ENCODE results near the gene CCND2.

Gene CCND2

DNA sequence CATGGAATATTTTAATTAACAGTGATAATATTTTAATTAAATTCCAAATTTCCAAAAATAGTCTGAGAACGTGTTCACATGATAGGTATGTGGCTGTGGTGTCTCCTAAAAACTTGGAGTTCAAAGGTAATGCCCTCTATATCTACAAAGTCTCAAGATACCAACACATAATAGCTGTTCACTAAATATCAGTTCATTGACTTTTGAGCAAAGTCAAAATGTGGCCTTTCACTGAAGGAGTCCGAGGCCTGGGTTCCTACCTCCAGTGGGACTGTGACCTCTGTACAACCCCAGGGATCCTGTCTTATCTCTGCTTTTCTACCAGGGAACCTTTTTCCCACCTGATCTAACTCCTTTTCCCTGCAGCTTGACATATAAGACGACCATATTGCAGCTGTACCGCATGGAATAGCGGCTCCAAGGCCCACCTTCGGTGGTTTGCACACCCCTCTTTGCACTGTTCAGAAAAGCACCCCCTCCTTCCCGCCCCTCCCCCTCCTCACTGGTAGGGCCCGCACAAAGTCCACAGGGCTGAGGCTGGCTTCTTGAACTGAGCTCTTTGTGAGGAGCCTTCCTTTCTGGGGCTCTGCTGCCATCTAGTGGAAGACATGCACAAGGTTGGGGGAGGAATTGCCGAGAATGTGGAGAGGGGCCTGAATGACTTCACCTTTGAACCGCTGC lies 3.1 kb downstream of the CCND2 start:
- peak; percentile 65 for DNase-seq (ENCODE audit: low read depth)

DNA sequence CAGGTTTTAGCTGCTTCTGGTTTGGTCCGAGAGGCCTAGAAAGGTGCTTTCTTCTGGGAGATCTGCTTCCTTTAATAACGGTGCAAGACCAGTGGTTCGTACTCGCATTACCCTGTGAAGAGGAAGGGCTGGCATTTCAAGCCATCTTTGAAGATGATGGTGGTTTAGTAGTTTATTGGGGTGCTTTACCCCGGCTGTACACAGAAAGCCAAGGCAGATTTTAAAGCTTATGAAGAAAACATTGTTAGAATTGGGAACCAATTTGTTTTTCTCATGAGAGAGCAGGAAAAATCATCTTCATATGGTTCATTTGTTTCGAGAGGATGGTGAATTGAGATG lies 3.6 kb downstream of the CCND2 start:
- no peak for DNase-seq (ENCODE audit: low read depth)

DNA sequence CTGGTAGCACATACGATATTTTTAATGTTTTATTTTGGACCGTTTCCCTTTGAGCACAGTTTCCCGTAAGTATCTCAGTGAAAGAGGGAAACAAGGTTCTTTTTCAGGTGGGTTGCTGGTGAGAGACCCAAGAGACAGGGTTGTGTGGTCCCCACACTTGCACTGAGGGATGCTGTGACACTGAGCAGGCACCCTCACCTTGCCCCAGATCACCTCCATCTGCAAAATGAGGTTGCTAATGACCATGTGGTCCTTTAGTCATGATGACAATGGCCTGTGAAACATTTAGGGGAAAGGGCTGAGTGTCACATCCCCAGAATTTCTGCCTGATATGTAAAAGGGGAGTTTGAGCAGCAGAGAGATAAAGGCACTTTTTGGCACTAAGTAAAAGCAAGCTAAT lies 4.3 kb downstream of the CCND2 start:
- no peak for DNase-seq (ENCODE audit: low read depth)

DNA sequence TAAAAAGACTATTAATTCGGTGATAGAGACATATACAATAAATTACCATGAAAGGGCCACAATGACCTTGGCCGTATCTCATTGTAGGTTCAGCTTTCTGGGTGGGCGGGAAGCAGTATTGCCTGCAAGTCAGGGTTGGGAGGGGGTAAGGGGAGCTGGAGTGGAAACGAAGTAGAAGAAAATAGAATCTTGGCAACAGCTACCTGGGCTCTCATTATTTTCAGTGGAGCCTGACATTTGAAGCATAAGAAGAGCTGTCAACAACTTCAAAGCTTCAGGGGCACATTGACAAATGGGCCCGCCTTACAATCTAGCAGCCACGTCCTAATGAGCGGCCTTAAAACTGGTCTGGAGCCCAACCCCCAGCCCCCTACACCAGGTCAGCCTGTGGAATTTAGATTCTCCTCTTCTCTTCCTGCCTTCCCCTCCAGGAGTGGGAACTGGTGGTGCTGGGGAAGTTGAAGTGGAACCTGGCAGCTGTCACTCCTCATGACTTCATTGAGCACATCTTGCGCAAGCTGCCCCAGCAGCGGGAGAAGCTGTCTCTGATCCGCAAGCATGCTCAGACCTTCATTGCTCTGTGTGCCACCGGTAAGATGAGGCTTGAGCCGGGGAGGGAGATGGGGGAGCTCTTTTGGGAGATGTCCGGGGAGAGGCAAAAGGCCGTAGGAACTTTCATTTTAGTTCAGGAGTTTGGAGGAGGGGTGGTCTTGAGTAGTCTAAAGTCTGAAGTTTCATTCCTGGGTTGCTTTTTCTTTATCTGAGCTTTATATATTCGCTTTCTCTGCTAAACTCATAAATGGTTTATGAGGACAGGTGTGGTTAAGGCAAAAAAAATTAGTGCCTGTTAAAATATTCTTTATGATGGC lies 5.0 kb downstream of the CCND2 start:
- no peak for DNase-seq (ENCODE audit: low read depth)

DNA sequence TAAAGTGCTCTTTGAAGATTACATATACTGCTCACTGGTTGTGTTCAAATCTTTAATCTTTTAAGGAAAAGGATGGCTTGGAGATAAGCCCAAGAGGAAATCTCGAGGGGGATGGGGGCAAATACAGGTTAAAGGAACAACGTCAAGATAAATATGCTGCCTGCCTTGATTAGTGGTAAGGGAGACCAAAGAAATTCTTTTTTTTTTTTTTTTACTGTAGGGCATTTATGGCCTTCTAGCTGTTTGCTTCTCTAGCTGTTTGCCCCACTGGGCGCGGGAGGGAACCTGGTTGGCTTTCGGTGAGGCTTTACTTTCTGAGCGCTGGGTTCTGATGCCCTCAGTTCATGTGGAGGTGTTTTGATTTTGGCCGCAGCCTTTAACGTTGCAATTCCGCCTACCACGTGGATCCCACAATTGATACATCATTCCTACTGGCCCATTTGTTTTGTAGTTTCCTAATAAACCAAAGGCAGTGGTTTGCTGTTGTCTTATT lies 5.7 kb downstream of the CCND2 start:
- DNase-seq (ENCODE audit: low read depth) = no peak

DNA sequence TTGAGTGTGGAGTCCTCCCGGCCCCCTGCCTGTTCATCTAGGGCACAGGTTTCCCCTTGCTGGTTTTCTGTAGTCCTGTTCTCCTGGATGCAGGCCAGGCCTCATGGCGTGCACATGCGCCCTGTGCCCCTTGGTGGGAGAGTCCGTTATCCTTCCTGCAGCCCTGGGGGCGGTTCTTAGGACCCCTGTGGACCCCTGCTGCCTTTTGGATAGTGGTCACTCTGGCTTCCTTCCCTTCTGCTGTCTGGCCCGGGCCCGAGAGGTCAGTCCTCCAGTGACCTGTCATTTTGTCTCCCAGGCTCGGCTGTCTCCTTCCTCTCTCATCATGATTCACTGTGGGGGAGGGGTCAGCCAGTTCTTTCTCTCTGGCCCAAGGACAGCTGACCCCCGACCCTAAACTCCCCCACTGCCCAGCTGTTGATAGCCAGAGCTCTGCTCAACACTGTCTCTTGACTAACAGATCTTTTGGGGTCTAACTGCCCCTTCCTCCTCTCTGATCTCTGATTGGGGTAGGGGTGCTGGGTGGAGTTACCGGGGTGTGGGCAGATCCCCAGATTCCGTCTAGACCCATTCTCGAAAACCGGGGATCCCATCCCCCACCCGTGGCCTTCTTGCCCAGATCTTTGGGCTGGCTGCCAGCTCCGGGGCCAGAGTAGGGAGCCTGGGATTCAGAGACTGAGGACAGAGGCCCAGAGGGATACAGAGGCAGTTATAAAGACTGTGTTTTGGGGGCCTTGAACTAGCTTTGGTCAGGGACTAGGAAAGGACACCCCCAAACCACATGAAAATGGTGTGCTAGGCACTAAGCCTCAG lies 7.0 kb downstream of the CCND2 start:
- DNase-seq (ENCODE audit: low read depth) = no peak

DNA sequence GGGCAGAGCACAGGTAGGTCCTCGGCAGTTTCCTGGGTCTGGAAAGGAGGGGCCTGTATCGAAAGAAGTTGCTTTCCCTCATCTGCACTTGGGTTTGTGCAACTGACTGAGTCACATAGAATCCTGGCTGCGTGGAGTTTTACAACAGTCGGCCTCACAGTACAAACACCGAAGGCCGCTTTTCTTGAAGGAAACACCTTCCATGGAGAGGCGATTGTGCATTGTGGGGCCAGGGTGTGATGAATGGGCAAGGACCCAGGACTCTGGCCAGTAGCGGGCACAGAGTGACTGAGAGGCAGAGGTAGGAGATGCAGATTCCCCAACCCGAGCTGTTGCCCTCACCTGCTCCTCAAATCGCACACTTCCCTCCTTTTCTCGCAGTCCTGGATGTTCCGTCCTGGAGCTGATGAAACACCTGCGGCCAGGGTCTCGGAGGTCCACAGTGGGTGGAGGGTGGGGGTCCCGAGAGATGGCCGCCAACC lies 7.7 kb downstream of the CCND2 start:
- DNase-seq (ENCODE audit: low read depth) = no peak

DNA sequence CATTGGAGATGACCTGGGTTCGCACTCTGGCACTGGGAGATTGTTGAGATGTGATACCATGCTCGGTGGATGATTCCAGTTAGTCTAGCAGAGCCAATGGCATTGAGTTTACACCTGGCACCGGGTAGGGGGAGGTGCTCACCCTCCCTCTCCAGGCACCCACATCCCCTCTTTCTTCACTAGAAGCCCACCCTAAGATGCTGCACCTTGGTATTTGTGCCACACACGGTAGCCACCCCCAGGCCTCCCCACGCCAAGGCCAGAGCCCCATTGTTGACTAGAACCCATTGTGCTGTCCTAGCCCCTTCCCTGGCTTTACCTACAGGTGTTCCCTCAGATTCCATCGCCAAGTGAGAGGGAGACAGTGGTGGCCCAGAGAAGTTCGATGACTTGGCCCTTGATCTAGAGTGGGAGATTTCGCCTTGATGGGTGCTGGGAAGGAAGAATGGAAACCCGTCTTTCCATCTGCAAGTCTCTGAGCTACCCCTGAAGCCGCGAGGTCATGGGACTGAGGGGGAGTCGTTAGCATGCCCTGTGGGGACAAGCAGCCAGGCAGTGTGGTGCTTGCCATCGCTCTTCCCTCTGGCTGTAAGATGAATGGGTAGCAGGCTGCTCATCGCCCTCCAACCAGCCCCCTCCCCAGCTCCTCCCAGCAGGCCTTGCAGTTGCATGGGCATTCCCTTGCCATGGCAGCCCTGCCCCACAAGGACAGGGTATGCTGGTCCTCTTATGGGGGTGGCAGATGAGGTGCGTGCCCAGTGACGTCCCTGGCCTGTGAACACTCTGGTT lies 8.7 kb downstream of the CCND2 start:
- DNase-seq (ENCODE audit: low read depth) = no peak

DNA sequence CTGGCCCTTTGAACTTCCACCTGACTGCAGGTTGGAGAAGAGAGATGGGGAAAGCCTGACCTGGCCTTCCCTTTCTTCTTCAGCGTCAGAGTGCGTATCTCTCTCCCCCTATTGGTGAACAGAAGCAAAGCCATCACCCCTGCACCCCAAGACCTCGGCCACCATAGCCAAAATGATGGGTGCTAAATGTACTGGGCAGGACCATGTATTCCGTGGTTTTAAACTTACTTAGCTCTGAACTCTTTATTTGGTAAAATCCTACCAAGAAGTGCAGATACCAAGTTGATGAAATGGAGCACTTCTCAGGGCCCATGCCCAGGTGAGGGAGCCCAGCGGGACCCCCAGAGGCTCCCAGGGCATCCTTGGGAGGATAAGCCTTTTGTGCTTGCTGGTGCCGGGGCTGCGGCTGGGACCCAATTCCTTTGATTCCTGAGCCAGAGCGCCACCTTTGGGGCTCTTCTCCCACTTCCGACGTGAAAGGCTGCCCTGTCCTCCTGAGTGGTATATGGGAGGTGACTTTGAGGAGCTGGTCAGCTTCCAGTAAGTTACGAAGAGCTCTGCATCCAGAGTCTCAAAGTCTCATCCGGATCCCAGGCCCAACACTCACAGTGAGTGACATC lies 9.4 kb downstream of the CCND2 start:
- no peak for DNase-seq (ENCODE audit: low read depth)

DNA sequence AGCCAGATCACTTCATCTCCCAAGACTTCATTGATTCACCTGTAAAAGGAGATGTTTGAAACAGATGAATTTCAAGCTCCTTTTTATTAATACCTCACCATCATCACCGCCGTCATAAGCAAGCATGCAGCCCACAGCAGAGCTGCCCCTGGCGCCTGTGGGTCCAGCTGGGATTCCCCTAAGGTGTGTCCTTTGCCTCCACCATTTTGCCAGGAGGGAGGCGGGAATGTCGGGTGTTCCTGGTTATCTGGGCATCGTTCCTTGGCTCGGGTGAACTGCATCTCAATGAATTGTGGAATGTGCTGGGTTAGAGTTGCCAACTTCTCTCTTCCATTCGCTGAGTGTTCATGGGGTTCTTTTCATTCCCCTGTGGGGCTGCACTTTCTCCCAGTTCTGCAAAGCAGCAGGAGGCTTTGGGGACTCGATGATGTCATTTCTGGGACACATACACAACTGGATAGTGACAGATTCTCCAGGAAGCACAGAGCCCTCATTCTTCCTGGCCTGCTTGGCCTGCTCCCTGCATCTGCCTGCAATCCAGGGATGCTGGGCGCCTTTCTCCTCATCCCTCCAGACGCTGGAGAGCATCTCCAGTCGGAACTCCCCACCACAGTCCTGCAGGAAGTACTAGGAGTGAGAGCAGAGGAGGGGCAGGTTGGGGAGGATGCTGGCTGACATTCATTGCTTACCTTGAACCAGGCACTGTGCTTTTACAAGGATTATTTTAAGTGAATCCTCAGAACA lies 10.1 kb downstream of the CCND2 start:
- DNase-seq (ENCODE audit: low read depth) = no peak

DNA sequence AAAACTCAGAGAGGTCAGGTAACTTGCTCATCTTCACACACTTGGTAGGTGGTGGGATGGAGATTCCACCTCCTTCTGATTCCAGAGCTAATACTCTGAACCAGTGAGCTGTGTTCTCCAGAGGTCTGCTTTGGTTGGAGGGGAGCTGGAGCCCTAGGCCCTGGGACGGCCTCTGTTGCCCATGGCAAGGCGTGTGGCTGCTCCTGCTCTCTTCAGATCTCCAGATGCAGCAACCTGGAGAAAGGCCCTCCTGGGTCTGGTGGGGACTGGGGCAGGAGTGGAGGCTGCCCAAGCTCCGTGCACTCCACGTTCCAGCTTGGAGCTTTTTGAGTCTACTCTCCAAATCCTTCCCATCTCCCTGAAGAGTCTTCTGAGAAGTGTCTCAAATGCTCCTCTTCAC lies 10.7 kb downstream of the CCND2 start:
- no peak for DNase-seq (ENCODE audit: low read depth)

DNA sequence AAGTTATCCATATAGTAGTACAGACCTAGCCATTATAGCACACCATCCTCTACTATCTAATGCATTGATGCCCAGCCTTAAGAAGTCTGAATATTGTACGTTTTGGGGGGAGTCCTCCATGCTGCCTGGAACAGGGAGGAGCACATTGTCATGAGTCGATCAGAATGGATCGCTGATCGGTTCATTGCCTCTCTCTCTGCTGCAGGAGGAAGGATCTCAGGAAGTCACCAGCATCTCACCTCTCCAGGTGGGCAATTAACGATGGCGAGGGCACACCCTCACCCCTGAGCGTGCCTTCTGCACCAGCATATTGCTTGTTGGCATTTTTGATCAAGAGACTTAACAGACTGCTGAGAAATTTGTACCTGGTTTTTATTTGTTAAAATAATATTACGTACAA lies 11.5 kb downstream of the CCND2 start:
- no peak for DNase-seq (ENCODE audit: low read depth)

DNA sequence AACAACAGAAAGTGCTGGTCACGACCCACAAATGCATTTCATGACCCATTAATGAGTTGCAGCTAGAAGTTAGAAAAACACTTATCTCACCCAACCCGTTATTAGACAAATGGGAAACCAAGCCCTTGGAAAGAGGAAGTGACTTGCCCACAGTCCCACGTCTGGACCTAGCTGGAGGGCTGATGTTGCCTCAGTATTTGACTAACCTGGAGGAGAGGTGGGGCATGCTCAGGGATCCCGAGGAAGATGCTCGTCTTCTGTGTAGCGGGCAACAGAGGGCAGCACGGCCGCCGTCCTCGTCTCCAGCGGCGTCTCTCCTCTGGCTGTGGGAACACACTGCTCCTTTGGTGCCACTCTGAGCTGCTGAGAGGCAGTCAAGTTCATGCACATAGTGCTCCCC lies 12.7 kb downstream of the CCND2 start:
- no peak for DNase-seq (ENCODE audit: low read depth)

DNA sequence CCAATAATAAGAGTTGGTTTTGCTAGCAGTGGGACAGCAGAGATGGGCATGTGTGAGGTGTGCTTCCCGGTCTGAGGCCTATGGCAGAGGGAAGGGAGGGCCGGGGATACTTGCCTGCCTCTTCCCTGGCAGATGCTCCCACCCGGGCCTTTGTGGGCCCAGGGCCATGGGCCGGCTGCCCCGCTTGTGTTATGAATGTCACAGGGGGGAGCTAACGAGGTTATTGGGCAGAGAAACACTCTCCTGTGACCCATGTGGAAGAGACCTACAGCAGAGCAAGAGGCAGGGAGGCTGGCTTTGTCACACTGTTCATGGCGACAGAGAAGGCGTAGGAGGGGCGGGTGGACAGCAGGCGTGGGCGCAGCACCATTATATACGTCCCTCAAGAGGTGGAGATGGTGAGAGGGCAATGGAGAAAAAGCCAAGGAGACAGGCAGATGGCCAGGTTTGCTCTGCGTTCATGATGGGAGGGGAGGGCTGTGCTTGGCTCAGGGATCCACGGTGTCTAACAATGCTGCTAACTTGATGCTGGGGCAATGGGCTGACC lies 13.3 kb downstream of the CCND2 start:
- DNase-seq (ENCODE audit: low read depth) = no peak

DNA sequence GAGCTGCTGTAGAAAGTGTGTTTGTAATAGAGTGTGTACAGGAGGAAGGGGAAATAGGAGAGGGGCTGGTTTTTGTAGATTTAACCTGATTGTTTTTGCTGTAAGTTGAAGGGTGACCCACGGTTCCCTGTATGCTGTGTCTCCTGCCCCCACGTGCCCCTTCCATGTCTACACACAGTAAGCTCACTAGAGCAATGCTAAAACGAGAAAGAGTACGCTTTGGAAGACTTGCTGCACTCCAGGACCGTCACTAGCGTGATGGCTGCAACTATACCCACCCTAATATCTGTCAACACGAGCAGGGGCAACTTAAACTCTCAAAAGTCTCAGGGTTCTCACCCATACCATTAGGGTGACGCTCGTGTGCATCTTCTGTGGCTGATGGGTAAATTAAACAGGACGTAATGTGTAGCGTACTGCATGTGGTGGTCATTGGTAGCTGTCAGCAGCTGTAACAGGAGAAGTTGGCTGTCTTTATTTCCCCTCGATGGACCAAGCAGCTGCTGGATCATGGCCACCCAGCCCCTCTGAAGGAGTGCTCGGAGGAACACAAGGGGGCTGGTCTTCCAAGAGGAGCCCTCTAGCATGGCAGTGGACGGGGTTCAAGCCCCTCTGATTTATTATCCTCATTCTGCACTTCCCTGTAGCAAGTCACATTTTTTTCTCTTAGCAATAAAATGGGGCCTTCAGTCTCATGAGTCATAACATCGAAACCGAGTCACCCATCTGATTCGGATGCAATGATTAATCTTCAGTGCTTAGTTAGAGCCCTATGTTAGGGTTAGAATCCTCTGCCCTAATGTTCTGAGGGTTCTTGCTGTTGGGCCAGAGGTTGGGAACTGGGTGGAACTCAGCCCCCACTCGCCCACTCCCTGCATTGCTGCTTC lies 14.0 kb downstream of the CCND2 start:
- DNase-seq (ENCODE audit: low read depth) = no peak

DNA sequence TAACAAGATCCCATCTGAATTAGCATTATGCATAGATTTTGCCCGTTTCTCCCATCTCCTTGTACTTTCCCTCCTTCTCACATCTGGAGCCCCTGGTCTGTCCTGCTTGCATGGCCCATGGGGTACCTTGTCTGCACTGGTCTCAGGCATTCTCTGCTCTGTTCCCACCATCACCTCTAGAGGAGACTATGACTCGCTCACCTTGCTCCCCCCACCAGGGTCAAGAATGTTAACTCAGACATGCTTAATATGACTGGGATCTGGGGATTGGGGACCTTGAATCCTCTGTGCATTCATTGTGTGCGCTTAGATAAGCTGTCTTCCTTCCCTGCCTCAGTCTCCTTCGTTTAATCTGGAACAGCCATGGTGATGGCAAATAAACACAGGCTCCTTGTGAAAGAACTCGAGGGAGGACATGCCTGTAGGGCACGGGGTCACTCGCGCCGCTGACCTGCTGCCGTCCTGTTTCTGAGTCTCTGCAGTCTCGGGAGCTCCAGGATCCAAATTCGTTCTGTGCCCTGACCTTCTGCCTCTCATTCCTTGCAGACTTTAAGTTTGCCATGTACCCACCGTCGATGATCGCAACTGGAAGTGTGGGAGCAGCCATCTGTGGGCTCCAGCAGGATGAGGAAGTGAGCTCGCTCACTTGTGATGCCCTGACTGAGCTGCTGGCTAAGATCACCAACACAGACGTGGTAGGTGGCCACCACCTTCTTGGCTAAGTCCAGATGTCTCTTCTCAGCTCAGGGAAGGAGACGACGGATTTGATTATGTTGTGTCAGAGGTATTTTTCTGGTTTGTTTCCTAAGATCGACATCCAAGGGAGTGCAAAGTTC lies 15.0 kb downstream of the CCND2 start:
- no peak for DNase-seq (ENCODE audit: low read depth)

DNA sequence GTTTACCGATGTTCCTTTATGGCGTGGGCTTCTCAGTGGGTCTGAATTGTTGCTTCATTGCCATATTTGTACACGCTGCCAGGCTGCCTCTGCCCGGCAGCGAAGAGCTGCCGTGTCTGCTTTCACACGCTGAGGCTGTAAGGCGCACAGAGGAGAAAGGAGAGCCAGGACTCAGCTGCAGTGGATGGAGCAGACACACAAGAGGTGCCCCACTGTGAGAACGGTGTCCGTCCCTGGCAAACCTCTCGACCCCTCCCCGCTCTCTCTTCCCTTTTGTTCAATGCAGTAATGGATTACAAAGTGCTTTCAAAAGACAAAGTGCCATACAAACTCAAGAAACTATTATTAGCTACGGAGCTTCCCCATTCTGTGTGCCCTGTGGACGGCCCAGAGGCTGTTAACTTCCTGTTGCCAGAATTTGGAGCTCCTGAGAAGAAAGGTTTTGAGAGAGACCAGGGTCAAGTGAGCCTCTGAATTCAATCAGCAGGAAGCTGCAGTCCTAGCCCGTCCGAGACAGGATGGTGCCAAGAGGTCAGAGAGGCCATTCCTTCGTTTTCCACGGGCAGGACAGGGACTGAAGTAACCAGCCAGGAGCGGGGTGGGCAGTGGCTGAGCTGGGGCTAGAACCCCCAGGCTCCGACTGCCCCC lies 15.8 kb downstream of the CCND2 start:
- DNase-seq (ENCODE audit: low read depth) = no peak
